GM04504 (cell line): Measurements from ENCODE around the gene ZBTB7C.

Experiments used
- DNase-seq: peaks from one replicate; pipeline ENCODE4 v3.0.0-alpha.2; 2012; ENCODE audit warnings: low read depth

Gene ZBTB7C

DNA sequence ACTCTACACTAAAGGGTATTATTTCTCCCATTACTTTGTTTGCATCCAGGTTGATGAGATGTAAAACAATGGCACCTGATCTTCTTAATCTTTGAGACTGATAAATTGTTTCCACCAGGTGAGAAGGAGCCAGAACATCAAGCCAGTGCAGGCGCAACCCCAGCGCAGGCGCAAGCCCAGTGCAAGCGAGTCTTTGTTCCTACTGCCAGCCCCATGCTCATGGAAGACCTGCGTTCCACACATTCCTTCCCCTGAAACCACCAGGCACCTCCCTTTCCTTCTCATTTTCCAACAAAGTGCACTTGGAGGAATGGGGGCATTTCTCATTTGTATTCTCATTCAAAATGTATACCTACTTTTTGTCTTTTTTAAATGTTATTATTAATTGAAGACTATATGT, 290.0 kb downstream of the ZBTB7C start:
- no peak for DNase-seq

- DNase-seq = no peak
Observed at GRCh38 chr18:48116873-48117630, 292.1 kb downstream of the ZBTB7C start.

GRCh38 chr18:48116017-48116416, 293.2 kb downstream of the ZBTB7C start:
- DNase-seq = no peak

GRCh38 chr18:48113691-48114090, 295.5 kb downstream of the ZBTB7C start:
- DNase-seq = no peak

GRCh38 chr18:48111587-48111986, 297.6 kb downstream of the ZBTB7C start:
- DNase-seq = no peak

- DNase-seq = no peak
Observed at GRCh38 chr18:48110797-48111196, 298.4 kb downstream of the ZBTB7C start.

DNA sequence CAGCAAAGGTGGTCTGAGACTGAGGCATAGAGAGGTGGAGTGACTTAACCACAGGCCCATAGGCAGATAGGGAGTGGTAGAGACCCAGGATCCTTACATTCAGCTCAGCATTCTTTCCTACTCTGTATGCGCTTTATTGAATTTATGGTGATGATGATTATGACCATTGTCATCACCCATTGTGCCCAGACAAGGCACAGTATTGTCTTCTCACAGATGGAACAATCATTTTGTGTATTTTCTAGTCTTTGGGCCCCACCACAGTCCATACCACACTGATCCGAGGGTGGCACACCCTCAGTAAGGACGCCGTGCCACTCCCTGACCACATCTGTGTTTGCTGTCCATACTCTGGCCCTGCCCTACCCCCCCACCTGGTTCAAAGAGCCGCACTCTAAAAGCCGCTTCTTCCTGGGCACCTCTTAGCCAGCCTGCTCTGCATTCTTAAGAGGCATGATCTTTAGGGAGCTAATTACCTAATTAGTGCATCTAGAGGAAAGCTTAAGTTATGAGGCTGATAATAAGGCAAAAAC, 299.2 kb downstream of the ZBTB7C start:
- no peak for DNase-seq

DNA sequence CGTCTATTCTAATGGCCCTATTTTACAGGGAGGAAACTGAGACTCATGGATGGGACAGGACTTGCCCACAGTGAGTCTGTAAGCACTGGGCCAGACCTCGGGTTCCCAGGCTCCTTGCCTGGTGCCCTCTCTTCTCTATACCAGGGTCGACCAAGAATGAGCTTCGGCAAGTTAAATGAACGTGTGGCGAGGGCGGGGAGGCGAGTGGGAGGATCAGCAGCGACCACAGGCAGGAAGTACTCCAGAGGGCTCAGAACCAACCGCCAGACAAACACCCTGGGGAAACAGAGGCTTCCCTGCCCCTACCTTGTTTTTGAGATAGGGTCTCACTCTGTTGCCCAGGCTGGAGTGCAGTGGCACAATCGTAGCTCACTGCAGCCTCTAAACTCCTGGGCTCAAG, 301.0 kb downstream of the ZBTB7C start:
- DNase-seq = no peak

- peak; percentile 13 for DNase-seq
Observed at GRCh38 chr18:48106976-48107781, 302.0 kb downstream of the ZBTB7C start.

DNA sequence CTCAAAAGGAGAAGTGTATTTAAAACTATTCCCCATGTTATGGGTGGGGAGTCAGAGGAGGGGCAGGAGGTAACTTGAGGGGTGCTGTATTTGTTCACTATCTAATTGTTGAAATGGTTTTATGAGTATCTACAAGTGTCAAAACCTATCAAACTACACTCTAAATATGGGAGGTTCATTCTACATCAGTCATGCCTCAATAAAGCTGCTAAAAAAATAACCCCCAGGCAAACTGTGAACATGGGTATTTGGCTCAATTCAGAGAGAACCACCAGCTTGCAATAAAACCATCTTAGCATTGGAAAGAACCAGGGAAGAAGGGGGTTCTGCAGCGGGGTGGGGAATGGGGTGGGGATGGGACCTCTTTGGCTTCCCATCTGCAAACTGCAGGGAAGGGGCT, 302.7 kb downstream of the ZBTB7C start:
- DNase-seq = no peak

DNA sequence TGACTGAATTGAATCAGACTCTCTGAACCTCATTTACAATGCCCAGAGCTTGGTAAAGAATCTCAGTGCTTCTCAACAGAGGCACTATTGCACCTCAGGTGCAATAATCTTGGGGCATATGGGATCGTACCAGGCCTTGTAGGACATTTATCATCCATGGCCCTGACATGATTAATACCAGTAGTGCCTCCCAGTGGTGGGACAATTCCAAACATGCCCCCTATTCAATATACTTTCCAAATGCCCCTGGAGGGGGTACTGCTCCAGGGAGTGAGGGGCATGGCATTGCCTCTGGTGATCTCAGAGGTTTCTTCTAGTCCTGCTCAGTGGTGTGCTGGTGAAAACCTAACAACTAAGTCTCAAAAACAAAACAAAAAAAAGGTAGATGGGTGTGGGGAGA, 303.9 kb downstream of the ZBTB7C start:
- no peak for DNase-seq

DNA sequence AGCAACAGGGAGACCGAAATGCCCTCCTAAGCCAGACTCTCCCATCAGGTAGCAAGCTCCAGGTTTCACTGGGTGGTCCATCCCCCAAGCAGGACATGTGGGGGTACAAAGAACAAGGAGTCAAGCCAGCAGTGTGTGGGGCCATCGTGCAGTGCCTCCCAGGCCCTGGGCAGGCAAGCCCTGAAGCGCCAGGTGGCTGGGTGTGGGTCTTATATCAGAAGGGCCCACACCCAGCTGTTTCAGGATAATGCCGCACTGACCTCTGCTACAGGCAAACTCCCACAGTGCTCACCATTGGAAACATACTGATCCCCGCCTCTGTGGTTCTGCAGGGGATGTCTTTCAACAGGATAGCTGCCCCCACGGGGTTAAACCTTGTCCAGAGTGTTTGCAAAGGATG, 304.5 kb downstream of the ZBTB7C start:
- no peak for DNase-seq

GRCh38 chr18:48100651-48101165, 308.5 kb downstream of the ZBTB7C start:
- no peak for DNase-seq

GRCh38 chr18:48100165-48100575, 309.0 kb downstream of the ZBTB7C start:
- DNase-seq = no peak

DNA sequence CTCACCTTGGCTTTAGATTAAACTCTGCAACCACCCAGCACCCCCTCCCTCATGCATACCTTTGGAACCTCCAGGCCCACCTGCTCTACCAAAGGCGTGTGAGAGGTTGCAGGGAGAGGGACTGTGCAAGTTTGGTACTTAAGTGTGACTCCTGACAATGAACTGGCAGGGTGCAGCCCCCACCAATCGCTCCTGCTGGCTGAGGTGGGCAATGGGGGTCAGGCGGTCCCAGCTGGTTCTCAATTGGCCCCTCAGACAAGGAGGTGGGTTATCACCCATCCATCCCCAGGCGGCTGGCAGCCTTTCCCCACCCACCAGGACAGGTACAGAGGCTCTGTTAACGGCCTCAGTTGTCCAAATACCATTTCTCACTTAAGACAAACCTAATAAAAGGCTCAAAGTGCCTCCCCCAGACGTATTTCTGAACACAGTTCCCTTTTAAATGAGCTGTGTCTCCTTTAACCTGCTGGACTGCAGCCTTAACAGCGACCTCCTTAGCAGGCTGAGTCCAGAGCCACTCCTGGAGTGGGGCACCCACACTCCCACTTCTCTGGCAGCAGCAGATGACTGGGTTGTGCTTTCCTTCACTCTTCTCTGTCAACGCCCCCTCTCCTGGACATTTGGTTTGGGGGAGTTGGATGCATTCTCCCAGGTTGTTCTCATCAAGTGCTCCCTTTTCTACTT, 309.6 kb downstream of the ZBTB7C start:
- no peak for DNase-seq

DNA sequence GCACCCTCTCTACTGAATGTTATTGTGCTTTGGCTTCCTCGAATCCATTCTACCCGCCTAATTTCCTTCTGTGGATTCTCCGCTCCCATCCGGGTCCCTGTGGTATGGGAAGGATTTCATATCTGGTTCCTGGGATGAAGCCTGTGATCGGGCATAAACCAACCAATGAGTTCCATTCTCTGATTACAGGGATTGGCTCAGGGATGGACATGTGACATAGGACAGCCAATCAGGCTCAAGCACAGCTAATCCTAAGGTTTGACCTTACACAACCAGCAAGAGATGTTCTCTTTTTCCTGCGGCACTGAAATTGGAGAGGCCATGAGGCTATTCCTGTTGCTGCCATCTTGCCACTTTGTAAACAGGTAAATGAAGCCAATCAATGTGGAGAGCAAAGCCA, 310.6 kb downstream of the ZBTB7C start:
- no peak for DNase-seq

DNA sequence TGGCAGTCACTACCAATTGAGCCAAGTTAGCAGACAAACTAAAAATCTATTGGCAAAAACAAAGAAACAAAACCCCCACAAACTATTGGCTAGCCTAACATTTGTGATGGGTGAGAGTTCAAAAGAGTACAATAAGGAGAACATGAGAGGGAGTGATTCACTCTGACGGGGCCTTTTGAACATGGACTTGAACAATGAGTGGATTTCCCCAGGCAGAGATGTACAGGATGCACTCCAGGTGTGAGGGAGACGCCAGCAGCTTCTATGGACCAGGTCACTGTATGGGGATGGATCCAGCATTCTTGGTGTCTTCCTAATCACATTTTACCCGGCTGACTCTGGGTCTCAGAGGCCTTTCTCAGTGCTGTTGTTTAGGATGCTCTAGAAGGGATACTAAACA, 311.2 kb downstream of the ZBTB7C start:
- DNase-seq = no peak

GRCh38 chr18:48095726-48096125, 313.5 kb downstream of the ZBTB7C start:
- no peak for DNase-seq

- no peak for DNase-seq
Observed at GRCh38 chr18:48093104-48093503, 316.1 kb downstream of the ZBTB7C start.

DNA sequence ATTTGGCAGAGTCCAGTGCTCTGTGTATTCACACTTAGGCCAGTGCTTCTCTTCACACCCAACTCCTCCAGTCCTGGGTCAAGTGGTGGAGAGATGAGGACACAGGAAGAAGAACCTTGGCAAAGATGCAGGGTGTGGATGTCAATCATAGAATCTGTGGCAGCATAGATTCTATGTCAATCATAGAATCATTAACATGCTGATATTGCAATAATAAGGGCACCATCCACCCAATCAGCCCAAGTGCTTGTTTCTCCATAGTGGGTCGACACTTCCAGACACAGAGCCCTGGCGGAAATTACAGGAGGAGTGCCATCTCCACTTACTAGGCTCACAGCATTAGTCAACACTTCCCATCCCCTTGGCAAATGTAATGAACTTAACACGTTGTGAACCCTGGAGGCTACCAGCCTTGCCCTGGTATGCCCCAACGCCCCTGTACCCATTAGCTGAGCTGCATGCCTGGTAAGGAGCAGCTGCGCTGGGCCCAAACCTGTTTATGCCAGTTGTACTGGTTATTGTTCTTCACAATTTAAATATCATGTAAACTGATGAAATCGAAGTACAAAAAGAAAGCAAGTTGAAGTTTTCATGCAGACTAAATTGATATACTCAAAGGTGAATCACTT, 317.2 kb downstream of the ZBTB7C start:
- DNase-seq = no peak

GRCh38 chr18:48090702-48091101, 318.5 kb downstream of the ZBTB7C start:
- DNase-seq = no peak

- no peak for DNase-seq
Observed at GRCh38 chr18:48090021-48090420, 319.2 kb downstream of the ZBTB7C start.
